Subcutaneous adipose tissue (tissue), 4 donors: ENCODE data around the gene TAS1R3. TPM values are rescaled to one million over a fixed set of nuclear protein-coding genes. Genes with fewer than 3 reads are reported as not detected.

ENCODE experiments used
- total RNA-seq, 4 donors: library from RNA; depleted of rRNA; stranded (reverse); fragments of >200 nt; gene quantifications; one replicate each; pipeline ENCODE4 v1.1.0, GENCODE V29; 2016
- TF ChIP-seq, protein P1 (sequence below): fragments of 450-650 bp; IDR thresholded peaks from one replicate; pipeline ENCODE4 v1.5.1; 2016; ENCODE audit warnings: low read depth, mild to moderate bottlenecking, control low read depth, antibody characterized with exemption, moderate library complexity

TAS1R3 gene
- total RNA-seq, 4 donors from 2014 or later = 0.22 to 0.75 TPM; not detected in 2

DNA sequence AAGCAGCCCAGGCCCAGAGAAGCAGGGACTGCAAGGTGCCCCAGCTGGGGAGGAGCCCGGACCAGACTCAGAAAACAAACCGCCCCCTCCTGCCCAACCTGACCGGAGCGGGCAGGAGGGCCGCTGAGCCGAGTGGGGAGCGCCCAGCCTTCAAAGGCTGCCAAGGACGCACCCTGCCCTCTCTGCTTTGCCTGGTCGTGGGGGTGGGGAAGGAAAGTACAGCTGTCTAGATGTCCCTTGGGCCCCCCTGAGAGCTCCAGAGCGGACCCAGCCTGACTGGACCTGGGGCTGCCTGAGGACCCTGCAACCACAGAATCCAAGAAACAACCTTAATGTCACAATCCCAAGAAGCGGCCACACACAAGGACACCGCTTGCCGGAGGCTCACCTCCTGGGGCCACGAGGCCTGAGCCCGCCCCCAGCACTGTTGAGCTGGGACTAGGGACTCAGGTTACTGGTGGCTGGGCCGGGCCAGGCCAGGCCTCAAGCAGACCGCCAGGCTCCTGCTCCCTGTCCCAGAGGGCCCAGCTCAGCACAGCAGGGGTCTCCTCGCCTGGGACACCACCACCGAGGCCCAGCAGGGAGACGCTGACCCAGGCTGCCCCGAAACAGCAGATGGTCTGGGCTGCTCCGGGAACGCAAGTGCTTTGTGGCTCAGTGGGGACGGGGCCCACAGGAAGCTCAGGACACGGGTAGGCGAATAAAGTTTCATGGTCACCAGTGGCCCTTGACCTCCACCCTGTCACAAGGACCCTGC is 16.8 kb downstream of the TAS1R3 start:
- TF ChIP-seq, protein P1, sequence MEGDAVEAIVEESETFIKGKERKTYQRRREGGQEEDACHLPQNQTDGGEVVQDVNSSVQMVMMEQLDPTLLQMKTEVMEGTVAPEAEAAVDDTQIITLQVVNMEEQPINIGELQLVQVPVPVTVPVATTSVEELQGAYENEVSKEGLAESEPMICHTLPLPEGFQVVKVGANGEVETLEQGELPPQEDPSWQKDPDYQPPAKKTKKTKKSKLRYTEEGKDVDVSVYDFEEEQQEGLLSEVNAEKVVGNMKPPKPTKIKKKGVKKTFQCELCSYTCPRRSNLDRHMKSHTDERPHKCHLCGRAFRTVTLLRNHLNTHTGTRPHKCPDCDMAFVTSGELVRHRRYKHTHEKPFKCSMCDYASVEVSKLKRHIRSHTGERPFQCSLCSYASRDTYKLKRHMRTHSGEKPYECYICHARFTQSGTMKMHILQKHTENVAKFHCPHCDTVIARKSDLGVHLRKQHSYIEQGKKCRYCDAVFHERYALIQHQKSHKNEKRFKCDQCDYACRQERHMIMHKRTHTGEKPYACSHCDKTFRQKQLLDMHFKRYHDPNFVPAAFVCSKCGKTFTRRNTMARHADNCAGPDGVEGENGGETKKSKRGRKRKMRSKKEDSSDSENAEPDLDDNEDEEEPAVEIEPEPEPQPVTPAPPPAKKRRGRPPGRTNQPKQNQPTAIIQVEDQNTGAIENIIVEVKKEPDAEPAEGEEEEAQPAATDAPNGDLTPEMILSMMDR = no peak

DNA sequence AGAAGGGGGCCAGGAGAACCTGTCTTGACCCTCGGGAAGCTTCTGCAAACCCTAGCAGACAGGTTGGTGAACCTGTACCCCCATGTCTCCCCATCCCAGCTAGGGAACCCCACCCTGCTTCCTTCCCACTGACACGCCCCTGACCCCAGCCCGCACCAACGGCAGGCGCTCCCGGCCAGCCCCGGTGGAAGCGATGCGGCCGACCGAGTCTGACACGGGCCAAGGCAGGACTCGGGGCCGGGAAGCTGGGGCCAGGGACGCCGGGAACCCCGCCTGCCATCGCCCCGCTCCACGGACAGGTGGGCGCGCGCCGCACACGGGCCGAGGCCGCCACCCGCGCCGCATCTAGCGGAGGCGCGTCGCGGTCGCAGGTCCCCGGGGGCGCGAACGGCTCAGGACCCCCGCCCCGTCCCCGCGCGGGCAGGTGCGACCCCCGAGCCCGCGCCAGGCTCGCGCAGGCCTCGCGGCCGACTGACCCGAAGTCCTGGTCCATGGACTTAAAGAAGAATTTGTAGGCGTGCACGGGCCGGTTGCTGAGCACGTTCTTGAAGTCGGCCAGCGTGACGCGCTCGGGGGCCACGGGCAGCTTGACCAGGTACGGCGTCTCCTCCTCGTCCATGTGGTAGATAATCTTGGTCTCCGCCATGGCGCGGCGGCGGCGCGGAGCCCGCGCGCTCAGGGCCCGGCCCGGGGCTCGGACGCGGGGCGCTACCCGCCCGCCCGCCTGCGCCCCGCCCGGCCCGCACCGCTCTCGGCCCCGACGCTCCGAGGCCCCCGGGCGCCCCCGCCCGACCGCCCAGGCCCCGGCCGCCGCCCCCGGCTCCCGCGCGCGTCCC is 17.6 kb downstream of the TAS1R3 start:
- TF ChIP-seq, protein P1 = no peak

DNA sequence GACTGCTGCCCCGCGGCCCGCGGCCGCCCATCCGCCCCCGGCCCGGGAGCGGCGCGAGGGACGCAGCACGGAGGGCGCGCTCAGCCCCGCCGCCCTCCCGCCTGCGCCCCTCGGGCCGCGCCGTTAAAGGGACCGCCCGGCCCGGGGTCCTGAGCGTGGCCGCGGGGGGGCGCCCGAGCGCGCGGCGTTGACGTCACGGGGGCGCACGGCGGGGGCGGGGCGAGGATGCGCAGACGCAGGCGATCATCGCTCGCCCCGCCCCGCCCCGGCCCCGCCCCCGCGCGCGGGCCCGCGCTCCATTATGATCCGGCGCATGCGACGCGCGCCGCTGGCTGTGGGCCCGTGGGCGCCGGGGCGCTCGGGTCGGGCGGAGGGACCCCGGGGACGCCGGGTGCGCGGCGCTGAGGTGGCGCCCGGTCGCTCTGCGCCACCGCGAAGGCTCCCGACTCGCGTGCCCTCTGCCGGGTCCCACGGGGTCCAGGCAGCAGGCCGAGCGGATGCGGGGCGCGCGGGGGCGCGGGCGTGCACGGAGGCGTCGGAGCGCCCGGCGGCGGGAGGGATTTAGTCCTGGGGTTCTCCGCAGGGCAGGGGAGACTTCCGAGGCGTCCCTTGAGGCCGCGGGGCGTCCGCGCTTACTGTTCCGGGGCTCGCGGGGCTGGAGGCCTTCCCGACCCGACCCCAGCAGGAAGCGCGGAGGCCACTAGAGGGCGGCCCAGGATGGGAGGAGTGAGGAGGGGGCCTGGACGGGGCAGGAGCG is 18.4 kb downstream of the TAS1R3 start, which contains the start of gene DVL1:
DVL1 (minus strand) TSS at position 163 of the 757 bp plus-strand sequence. CDS start 353 bp downstream, outside the sequence.
- TF ChIP-seq, protein P1 = no peak

DNA sequence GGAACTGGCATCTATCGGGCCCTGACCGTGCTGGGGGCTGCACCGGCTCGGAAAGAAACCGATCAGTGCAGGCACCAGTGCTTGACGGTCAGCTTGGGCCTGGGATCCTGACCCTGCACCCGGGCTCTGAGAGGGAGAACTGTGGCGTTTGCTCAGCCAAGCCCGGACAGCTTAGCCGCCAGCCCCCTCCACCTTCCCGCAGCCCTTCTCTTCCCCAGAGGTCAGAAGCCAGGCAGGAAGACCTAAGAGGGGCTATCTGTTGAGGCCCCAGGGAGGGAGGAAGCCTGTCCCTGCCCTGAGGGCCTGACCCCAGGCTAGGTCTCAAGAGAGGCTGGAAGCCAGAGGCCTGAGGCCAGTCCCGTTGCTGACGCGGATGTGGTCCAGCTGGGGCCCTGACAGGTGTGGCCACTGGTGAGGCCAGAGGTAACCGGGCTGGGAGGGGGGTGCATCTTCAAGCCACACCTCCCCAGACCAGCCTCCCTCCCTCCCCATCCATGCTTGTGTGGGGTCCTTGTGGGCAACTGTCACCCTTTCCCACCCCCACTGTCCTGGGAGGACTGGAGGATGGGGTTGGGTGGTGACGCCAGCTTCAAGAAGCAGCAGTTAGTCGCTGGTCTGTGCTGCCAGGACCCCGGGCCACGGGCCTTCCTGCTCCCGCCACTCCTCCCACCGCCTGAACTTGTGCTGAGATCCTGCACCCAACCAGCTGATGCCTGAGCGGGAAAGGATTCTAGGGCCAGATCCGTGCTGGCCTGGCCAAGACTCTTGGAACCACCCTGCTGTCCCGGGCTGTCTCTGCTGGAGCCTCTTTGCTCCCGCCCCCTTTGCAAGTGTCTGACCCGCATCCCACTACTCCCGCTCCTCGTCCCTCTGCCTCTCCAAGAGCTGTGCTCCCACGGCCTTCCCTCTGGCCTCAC is 20.7 kb downstream of the TAS1R3 start:
- TF ChIP-seq, protein P1 = no peak

DNA sequence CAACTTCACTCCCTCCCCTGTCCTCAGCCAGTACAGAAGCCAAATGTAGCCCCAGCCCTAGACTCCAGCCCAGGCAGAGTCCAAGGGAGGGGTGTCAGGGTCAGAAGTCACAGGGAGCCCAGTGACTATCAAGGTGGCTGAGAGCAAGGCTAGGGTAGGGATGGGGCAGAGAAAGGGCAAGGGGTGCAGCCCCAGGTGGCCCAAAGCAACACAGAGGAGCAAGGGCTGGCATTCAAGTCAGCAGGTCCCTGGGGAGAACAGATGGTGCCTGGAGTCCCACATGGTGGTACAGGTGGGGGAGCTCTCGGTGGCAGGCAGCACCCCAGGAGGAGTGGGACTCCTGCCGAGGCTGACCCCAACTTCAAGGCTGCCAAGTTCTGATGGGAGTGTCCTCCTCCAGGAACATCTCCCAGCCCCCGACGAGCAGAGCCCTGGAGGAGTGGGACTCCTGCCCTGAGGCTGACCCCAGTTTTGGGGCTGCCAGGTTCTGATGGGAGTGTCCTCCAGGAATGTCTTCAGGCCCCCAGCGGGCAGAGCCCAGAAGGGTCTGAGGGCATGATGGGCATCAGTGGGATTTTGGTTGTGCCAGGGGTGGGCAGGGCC is 21.8 kb downstream of the TAS1R3 start:
- TF ChIP-seq, protein P1 = no peak

DNA sequence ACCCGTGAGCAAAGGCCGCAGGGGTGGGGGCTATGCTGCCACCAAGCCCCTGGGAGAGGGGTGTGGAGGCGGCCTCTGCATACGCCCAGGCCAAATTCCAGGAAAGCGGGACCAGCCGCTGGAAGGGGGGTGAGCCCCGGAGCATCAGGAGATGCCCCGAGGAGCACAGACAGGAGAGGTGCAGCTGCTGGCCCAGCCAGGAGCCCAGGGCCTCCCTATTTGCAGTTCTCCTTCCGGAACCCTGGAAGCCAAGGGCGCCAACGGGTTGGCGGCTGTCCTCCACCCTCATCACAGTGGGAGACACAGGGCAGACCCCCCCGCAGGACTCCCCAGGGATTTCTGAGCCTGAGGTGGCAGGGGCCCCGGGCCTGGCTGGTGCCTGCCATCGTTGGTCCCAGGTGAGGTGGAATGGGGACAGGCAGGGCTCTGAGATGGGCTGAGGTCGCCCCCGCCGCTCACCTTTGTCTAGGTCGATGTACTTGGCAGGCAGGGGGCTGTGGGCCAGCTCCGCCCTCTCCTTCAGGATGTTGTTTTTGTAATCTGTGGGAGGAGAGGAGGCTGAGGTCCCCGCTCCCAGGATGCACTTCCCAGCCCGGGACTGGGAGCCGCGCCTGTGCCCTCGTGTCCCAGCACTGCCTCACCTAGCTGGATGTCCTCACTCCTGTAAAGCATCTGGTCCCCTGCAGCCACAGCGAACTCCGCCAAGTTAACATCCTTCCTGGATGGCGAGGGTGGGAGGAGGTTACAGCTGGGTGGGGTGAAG is 22.5 kb downstream of the TAS1R3 start:
- TF ChIP-seq, protein P1 = no peak
